NCI-H2081 (cell line): ENCODE measurements around the gene EGLN1.

Experiments used
- DNase-seq, 2 experiments: peaks; one replicate each; lab custom pipeline; 2025; lab: John Stamatoyannopoulos, UW

Gene EGLN1

DNA sequence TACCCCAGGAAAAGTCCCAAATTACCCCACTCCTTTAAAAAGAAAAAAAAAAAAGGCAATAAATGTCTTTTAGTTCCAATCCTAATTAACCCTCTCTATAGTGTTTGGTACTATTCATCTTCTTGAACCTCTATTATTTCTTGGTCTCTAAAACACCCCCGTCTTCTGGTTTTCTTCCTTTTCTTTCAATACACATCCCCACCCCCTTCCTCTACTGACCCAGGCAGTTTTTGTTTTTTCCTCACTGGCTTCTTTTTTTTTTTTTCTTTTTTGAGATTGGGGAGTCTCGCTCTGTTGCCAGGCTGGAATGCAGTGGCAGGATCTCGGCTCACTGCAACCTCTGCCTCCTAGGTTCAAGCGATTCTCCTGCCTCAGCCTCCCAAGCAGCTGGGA, 26.1 kb downstream of the EGLN1 start:
- DNase-seq, result no peak

- no peak for DNase-seq
Measured at GRCh38 chr1:231395076-231395997, 26.8 kb downstream of the EGLN1 start.

- DNase-seq, result no peak
Measured at GRCh38 chr1:231393668-231394067, 28.4 kb downstream of the EGLN1 start.

DNA sequence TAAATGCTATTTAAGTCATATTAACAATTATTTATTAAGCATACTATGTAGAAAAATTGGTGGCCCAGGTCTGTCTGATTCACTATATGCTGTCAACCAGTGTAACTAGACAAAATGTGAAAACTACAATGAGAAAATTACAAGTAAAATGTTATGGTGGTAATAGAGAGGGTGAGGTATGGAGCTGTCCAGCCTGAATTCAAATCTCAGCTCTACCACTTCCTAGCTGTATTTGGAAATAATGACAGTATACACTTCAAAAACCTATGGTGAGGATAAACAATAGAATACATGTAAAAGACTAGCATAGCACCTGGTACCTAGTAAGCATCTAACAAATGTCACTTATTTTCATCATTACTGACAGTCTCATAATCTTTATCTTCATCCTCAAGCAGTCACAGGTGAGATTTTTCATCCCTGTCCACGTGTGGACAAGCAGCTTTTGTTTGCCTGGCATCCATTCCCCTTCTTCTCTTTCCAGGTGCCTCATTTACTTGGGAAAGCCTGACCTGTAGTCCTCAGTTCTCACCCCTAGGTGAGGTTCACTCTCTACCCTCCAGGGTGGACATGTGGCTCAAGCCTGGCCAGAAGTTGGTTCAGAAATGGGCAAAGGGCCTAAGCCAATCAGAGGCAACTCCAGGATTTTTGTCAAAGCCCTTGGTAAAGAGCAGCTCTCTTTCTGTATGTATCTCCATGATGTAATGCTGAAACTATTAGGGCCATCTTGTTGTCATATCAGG, 29.5 kb downstream of the EGLN1 start:
- no peak for DNase-seq

DNA sequence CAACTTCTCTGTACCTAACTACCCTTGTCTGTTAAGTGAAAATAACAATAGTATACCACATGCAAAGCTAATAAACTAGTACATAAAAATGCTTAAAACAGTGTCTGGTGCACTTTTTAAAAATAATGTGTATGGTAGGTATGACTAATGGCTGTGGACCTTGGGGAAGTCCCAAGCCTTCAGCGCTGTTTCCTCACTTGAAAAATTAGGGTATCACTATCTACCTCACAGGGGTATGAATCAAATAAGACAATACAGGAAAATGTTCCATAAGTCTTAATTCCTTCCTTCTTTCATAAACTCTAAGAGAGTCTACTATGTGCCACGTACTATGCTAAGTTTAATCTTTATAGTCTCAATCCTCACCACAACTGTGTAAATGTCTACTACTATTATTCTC, 32.0 kb downstream of the EGLN1 start:
- DNase-seq, result no peak

GRCh38 chr1:231387770-231388669, 34.1 kb downstream of the EGLN1 start:
- no peak for DNase-seq

- DNase-seq, result no peak
Measured at GRCh38 chr1:231386466-231386865, 35.6 kb downstream of the EGLN1 start.

GRCh38 chr1:231385416-231385748, 36.7 kb downstream of the EGLN1 start:
- DNase-seq, result no peak

DNA sequence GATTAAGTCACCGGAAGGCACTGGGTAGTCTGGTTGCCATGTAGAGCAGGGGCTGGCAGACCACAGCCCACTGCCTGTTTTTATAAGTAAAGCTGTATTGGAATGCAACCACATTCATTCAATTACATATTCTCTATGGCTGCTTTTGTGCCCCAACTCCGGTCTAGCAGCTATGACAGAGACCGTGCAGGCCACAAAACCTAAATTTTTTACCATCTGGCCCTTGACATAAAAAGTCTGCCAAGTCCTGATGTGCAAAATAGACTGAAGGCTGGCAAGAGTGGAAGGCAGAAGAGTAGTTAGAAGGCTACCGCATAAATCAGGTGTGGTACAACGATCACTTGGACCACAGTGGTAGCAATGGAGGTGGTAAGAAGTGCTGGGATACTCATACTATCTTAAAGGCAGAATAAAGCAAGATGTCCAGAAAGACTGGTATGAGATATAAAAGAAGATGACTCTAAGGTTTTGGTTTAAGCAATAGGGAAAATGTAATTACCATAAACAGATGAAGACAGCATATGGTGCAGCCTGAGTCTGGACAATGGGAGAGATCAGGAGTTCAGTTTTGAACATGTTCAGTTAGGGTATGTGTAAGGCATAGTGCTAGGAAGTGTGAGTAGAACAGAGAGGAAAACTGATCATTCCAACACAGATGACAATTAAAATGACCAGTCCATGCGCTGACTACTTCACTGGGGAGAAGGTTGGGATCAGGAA, 37.2 kb downstream of the EGLN1 start:
- DNase-seq, result no peak

GRCh38 chr1:231383159-231383860, 38.8 kb downstream of the EGLN1 start:
- no peak for DNase-seq

DNA sequence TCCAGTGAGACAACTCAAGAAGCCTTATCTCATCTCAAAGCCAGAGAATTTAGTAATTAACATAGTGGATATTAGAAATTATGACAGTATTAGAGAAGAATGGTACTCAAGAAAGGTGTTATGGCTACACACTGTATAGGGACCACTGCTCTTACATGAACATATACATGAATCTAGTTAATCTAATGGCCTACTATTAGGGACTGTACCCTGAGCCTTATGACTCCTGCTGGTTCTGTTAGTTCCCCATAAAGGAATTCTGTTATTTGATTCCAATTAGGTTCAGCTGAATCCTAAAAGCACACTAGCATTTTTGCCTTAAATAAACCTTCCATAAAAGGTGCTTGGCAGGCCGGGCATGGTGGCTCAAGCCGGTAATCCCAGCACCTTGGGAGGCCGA, 39.7 kb downstream of the EGLN1 start:
- no peak for DNase-seq

DNA sequence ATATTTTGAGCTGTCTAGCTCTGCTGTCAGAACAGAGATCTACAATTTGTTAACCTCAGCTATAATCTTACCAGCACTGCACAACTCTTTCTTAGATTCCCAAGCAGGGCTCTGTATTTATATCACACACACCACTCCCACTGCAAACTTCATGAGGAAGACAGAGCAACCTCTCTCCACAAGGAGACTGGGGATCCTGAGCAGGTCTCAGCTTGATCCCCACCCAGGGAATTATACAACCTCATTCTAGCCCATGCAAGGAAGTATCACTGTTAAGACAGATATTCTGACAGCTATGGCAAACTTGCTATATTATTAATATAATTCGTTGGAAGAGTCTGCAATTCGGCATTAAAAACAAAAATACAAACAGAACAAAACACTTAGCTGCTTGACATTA, 40.4 kb downstream of the EGLN1 start:
- no peak for DNase-seq

GRCh38 chr1:231376875-231377549, 45.1 kb downstream of the EGLN1 start:
- no peak for DNase-seq

GRCh38 chr1:231376101-231376500, 46.0 kb downstream of the EGLN1 start:
- no peak for DNase-seq

DNA sequence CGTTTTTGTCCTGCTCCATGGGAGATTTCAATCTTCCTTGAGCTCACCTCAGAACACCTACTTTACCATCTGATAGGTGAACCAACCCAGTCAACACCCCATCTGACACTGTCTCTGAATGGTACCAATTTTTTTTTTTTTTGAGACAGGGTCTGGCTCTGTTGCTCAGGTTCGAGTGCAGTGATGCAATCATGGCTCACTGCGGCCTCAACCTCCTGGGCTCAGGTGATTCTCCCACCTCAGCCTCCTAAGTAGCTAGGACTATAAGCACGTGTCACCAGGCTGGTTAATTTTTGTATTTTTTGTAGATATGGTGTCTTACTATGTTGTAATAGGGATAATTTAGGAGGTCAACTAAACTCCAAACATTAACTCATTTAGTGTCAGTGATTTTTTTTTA, 47.7 kb downstream of the EGLN1 start:
- no peak for DNase-seq

DNA sequence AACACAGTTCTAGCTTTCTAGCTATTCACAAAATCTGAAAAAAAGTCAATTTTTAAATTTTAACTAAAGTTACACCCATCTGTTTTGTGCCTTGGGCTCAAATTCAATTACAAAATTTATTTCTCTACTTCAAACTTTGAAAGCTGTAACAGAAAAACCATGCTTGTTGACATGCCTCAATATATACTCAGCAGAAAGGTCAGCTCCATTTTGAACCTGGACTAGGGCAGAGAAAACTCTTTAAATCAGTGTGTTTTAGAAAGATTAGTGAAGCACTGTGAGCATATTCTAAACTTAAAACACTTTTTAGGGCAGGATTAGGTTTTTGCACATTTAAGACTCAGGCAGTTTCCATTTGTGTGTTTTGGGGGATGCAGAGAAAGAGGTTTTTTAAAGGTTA, 49.6 kb downstream of the EGLN1 start:
- DNase-seq, result no peak

- DNase-seq, result no peak
Measured at GRCh38 chr1:231369282-231369681, 52.8 kb downstream of the EGLN1 start.

- DNase-seq, result no peak
Measured at GRCh38 chr1:231364192-231364591, 57.9 kb downstream of the EGLN1 start.

- no peak for DNase-seq
Measured at GRCh38 chr1:231363624-231364023, 58.5 kb downstream of the EGLN1 start.

DNA sequence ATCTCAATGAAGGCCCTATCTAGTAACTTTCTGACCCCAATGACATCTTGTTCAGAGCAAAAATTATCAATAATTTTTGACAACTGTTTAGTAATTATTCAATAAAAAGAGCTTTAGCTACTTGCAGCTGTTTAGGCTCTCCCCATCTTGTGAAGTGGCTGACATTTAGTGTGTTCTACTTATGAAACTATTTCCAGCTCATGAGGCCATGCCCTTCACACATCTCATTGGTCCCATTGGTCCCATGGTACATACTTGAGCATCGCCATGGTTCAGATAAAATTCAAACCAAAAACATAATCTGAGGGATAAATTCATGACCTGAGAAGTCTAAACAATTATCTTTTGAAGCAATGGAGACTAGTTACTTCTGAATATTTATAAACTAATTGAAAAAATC, 59.8 kb downstream of the EGLN1 start:
- no peak for DNase-seq

DNA sequence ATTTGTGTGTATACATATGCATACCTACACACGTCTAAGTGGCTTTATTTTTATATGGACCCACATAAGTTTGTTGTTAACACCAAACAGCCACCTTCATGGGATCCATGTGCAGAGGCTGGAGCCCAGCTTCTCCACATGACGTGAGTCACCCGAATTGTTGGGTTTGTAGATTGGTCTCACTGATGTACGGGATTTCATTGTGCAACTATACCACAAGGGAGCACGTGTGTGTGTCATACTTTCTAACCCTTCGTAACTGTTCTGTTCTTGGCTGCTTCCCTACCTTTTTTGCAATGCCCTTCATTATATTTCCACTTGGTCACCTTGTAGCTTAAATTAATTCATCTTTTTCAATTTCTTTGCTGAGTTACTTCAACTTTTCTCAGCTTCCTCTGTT, 63.0 kb downstream of the EGLN1 start:
- DNase-seq, result no peak
